NT2/D1 (cell line): ENCODE data around the gene GPR152.

Experiments used
- YY1 ChIP-seq: IDR thresholded peaks from 2 replicates; pipeline ENCODE4 v1.6.1; 2011; ENCODE audit not compliant: insufficient read length, insufficient read depth
- ZNF274 ChIP-seq: IDR thresholded peaks from 2 replicates; pipeline ENCODE4 v1.6.1; 2011; ENCODE audit warnings: mild to moderate bottlenecking, low read depth, low read length

DNA sequence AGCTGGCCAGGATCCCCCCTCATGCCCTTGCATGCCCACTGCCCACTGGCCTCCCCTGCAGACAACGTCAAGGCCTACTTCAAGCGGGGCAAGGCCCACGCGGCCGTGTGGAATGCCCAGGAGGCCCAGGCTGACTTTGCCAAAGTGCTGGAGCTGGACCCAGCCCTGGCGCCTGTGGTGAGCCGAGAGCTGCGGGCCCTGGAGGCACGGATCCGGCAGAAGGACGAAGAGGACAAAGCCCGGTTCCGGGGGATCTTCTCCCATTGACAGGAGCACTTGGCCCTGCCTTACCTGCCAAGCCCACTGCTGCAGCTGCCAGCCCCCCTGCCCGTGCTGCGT is 38.2 kb upstream of the GPR152 start:
- TF ChIP-seq YY1 (no peak), ZNF274 (no peak)
